GF-D8 (cell line): ENCODE data around the gene CYGB.
A peak's percentile ranks its signal among the peaks of the same experiment; 100 is the strongest.
"Not testable (repeated sequence)": the region's sequence is repeated elsewhere in the genome, so short reads cannot be mapped to it uniquely, and the experiment has no call there.

Source experiments
- DNase-seq: peaks from one replicate; lab custom pipeline; 2025; lab: John Stamatoyannopoulos, UW

The CYGB gene

DNA sequence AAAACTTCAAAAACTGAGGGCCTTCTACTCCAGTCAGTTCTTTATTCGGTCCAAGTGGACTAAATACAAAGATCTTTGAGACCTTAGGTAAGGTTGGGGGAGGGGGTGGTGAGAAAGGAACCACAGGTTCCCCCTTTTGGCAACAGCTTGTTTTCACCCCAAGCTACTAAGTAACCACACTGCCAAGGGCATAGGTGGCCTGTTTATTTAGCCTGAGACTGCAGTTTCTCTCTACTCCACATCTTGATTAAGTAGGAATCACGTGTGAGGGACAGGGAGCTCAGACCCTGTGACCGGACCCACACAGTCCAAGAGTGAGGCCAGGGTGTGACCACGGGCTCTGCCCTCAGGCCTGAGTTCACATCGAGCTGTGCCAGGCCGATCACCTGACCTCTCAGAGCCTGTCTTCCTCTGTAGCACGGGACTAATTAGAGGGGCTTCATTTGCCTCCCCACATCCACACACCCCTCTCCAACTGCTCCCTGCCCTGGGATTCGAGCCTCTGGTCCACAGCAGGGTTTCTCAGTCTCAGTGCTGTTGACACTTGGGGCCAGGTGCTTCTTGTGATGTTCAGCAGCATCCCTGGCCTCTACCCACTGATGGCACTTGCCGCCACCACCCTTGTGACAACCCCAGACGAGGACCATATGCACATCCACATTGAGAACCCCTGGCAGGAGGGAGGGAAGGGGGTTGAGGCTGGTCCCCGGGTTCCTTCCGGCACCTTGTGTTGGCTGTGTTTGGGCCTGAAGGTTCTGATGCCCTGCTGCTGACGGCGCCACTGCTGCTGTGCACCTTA, 30.3 kb upstream of the CYGB start:
- DNase-seq = no peak

DNA sequence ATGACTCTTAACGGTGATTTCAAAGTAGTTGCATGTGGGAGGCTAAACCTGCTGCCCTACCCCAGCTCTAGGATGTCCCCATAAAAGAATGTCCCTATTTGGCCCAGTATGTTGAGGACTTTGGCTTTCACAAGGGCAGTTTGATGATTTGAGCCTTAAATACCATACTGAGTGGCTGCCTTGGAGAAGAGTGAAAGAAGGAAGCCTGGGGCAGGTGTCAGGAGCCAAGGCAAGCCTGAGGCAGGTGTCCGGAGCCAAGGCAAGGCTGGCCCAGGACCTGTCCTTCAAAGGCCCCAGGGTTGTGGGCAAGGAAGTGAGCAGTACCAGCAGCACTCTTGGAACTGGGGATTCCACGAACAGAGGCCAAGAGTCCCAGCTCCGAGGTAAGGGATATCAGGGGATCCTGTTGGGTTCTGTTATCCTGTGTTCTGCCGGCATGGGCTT, 29.5 kb upstream of the CYGB start:
- DNase-seq = no peak

DNA sequence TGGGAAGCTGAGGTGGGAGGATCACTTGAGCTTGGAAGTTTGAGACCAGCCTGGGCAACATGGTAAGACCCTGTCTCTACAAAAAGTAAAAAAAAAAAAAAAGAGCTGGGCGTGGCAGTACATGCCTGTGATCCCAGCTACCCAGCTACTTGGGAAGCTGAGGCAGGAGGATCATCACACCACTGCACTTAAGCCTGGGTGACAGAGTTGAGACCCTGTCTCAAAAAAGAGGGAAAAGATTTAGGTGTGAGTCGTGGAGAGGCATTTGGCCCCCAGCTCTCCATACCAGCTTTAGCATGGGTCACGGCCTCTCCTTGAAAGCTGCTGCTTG, 29.1 kb upstream of the CYGB start:
- no peak for DNase-seq

- no peak for DNase-seq
Observed at GRCh38 chr17:76565728-76566612, 28.5 kb upstream of the CYGB start.

GRCh38 chr17:76564991-76565727, 27.6 kb upstream of the CYGB start:
- not testable (repeated sequence) for DNase-seq

DNA sequence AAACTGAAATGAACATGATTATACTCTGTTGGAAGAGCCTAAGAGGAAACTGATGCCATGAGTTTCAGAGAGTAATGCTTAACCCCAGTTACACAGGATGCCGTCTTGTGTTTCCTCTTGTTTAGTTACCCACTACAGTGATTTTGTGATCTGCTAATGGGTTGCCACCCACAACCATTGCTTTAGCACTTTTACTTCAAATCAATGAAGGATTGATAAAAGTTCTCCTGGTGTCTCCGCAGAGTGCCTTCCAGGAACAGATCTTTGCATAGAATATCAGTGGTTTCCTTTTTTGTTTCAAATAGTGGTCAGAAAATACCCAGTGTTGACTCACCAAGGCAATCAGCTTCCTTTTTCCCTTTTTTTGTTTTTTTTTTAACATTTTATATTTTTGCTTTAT, 25.9 kb upstream of the CYGB start:
- not testable (repeated sequence) for DNase-seq

- DNase-seq = no peak
Observed at GRCh38 chr17:76562734-76563148, 25.2 kb upstream of the CYGB start.

DNA sequence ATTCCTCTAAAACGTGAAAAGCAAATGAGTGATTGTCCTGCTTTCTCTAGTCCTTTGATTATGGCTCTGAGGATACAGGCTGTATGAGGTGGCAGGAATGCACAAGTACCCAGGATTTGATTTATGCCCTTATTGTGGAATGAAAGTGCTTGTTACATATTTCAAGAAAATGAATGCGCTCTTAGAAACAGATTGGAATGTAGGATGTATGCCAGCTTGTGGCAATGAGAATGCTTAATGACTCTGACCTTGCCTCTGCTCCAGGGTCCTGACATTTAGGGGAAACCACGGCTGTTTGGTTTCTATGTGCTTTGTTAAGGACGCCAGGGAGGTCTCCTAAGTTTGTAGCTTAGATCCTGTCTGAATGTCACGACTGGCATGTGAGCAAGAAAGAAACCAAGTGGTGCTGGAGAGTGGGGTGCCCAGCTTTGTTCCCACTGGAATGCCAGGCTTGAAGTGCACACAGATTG, 24.3 kb upstream of the CYGB start:
- no peak for DNase-seq

- DNase-seq = no peak
Observed at GRCh38 chr17:76561332-76561731, 23.8 kb upstream of the CYGB start.

DNA sequence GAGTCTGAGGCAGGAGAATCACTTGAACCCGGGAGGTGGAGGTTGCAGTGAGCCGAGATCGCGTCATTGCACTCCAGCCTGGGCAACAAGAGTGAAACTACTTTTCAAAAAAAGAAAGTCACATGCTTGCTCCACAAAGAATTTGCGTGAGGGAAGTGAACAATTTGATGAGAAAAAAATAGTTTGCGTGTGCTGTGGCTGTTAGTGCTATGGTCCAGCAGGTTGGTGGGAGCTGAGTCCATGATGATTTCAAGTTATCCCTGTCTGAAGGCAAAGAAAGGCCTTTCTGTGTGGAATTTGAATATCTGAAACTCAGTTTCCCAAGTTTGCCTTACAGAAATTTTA, 23.3 kb upstream of the CYGB start:
- DNase-seq = no peak

- DNase-seq = no peak
Observed at GRCh38 chr17:76560036-76560876, 22.7 kb upstream of the CYGB start.

DNA sequence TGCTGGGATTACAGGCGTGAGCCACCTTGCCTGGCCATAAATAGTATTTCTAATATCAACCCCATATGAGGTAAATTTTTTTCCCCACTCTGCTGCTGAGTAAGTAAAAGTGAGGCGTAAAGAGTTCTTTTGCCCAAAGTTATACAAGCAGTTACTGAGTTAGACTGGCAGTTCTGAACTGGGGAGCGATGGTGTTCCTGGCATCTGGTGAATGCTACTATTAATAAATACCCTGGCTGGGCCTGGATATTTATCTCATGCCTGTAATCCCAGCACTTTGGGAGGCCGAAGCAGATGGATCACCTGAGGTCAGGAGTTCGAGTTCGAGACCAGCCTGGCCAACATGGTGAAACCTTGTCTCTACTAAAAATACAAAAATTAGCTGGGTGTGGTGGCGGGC, 22.0 kb upstream of the CYGB start:
- DNase-seq = not testable (repeated sequence)

- no peak for DNase-seq
Observed at GRCh38 chr17:76558198-76559095, 20.9 kb upstream of the CYGB start.

GRCh38 chr17:76557368-76558197, 20.1 kb upstream of the CYGB start:
- DNase-seq = peak; percentile 90

DNA sequence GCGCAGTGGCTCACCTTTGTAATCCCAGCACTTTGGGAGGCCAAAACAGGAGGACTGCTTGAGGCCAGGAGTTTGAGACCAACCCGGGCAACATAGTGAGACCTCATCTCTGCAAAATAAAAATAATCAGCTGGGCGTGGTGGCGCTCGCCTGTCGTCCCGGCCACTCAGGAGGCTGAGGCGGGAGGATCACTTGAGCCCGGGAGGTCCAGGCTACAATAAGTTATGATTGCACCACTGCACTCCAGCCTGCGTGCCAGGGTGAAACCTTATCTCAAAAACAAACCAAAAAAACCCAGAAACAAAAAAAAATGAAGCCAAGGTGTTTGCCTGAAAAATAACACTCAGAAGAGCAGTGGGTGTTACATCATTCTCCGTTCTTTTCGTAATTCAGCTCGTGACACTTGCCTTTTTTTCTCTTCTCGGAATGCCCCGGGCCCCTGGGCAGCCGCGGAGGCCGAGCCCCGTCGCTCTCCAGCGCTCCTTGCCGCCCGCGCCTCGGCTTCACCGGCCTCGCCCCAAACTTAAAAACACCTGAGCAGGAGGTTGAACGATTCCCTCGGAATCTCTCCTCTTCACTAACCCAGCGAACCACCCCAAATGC, 19.4 kb upstream of the CYGB start:
- peak; percentile 59 for DNase-seq

DNA sequence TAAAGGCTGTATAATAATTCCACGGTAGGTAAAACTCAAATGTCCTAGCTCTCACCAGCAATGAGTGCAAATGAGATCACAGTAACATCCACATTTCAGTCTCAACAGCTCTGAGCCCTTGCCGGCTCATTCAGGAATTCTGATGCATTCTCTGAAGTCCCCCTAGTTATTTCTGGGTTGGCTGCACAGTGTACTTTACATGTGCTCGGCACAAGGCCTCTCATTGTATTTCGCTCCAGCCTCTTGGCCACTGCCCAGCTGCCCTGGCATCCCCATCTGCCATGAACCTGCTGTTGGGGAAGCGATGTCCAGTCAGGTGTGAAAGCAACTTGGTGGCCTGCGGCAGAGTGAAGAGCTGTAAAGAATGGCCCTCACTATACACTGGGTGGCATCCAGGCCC, 16.6 kb upstream of the CYGB start:
- DNase-seq = no peak

GRCh38 chr17:76553178-76553908, 15.8 kb upstream of the CYGB start:
- no peak for DNase-seq

DNA sequence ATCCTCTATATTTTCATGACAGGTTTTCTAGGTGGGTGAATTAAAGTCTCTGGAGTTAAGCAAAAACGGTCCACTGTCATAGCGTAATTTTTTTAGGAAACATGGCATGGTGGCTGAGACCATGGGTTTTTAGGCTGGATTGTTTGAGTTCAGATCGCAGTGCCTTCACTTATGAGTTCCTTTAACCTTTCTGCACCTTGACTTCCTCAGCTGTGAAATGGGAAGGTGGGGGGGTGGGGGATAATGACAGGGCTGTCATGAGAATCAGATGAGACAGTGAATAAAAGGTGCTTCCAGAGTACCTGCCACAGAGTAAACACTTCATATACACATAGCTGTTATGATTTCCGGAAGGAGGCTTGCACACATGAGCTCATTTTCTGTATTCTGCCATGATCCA, 14.2 kb upstream of the CYGB start:
- DNase-seq = no peak
